ENCODE results near the gene OR2T34.

OR2T34 gene

DNA sequence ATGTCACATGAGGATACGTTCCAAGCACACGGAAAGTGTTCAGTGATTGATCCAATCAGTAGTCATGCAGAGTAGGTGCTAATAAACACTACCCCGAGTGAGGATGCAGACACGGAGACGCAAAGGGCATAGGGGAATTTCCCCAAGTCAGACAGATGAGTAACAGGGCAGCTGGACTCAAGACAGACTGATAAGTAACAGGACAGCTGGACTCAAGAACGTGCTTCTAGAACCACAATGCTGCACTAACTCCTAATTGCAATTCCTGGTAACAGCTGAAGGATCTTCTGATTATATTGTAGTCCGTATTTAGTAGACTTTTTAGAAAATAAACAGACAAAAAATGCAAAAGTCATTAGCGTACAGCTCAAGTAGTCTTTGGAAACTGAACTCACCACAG is 24.8 kb upstream of the OR2T34 start:
- no peak for TF ChIP-seq ZFX (IDR thresholded peaks at IDR 0.05)
- no peak for TF ChIP-seq CTCF (conservative IDR thresholded peaks at IDR 0.05)
- no peak overlapping the region for H3K27ac ChIP-seq

DNA sequence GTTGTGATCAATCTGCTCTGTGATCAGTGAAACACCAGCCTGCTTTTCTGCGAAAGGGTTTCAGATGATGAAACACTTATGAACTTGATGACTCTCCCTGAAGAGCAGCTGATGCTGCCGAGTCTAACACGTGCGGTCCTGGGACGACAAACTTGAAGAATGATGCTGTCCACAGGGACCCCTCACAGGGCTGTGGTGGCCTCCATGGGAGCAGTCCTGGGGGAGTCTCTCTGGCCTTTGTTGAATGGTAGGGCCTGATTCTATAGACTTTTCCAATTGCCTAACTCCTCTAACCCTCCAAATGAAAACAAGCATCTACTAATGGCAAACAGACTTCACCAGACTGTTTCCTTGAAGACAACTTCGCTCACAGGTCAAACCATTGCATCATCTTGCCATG is 23.0 kb upstream of the OR2T34 start, which contains the start of gene OR2T10:
Gene OR2T10 (minus strand): TSS at position 112 of the 400 bp plus-strand sequence. CDS start 3,932 bp downstream, outside the sequence.
- no peak for TF ChIP-seq CTCF (conservative IDR thresholded peaks at IDR 0.05)
- TF ChIP-seq ZFX (IDR thresholded peaks at IDR 0.05) = no peak
- H3K27ac ChIP-seq = no peak within 1 kb of the TSS

DNA sequence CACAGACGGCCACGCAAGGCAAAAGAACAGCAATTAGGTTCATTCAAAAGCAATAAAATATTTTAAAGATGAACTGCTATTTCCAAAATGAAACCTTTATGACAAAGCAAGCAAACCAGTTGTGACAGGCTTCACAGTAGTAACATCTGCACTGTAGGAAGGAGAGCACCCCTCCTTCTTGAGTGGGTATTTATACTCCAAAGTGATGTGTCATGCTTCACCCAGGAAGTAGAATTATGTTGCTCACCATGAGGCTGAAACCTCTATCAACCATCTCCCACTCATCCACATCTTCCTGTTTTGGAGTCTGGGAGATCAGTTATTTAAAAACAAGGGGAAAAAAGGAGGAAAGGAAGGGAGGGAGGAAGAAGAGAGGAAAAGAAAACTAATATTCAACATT is 22.1 kb upstream of the OR2T34 start:
- H3K27ac ChIP-seq = no peak overlapping the region
- no peak for TF ChIP-seq CTCF (conservative IDR thresholded peaks at IDR 0.05)
- no peak for TF ChIP-seq ZFX (IDR thresholded peaks at IDR 0.05)

GRCh38 chr1:248593226-248593625 is 18.7 kb upstream of the OR2T34 start:
- TF ChIP-seq CTCF (conservative IDR thresholded peaks at IDR 0.05) (no peak), ZFX (IDR thresholded peaks at IDR 0.05) (no peak)

GRCh38 chr1:248592655-248593054 is 18.1 kb upstream of the OR2T34 start:
- no peak overlapping the region for H3K27ac ChIP-seq
- TF ChIP-seq CTCF (conservative IDR thresholded peaks at IDR 0.05) = no peak
- no peak for TF ChIP-seq ZFX (IDR thresholded peaks at IDR 0.05)

More at GRCh38 chr1:248593226-248593625, 18.7 kb upstream of the OR2T34 start:
- no peak overlapping the region for H3K27ac ChIP-seq

DNA sequence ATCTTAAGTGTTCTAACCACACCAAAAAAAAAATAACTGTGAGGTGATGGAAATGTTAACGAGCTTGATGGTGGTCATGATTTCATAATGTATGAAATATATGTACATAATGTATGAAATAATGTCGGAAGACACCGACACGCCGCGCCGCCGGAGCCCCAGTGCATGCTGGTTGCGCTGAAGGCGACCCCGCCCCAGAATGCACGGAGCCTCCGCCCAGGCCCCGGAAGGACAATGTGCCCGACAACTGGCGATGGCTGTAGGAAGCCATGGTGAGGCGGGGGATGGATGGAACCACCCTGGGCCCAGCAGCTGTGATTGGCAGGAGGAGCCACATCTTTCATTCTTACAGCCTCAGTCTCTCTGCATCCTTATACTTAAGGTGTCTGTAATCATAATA is 15.5 kb upstream of the OR2T34 start:
- no peak for TF ChIP-seq CTCF (conservative IDR thresholded peaks at IDR 0.05)
- no peak for TF ChIP-seq ZFX (IDR thresholded peaks at IDR 0.05)
- H3K27ac ChIP-seq = no peak overlapping the region

GRCh38 chr1:248589334-248589733 is 14.8 kb upstream of the OR2T34 start:
- no peak overlapping the region for H3K27ac ChIP-seq
- no peak for TF ChIP-seq ZFX (IDR thresholded peaks at IDR 0.05)
- TF ChIP-seq CTCF (conservative IDR thresholded peaks at IDR 0.05) = no peak

Measured in C4-2B (cell line).